Measurements from ENCODE around the gene DUSP14. TPM values are rescaled to one million over a fixed set of nuclear protein-coding genes. Genes with fewer than 3 reads are reported as not detected.

The DUSP14 gene
- total and polyA plus RNA-seq, 2 of the 13 experiments (the other 11 are each of a cell fraction or from before 2014, with no cell fraction given), result 33.5 to 39.8 TPM

- Histone ChIP-seq H3K79me2 (ENCODE audit: insufficient read depth, low read length) (peaks cover 76% of the 10 kb centered on the region), H4K20me1 (ENCODE audit: insufficient read depth, low read length) (peaks cover 22% of the 10 kb centered on the region; the same call in 1 of the 2 replicates), H3K27me3 (ENCODE audit: control insufficient read depth in 1 of 2, insufficient read depth in 2 of 2, low read length in 2 of 2) (no peaks in the 10 kb centered on the region; a peak in 1 of 5 replicates), H3K4me3 (replicated peaks in 1 of 3; ENCODE audit: insufficient read depth in 1 of 3, low read depth in 2 of 3, low read length in 3 of 3) (no peak overlapping the region), H3K36me3 (replicated peaks in 1 of 2; ENCODE audit: control insufficient read depth in 1 of 2, insufficient read depth in 2 of 2, low read length in 2 of 2) (no peaks in the 10 kb centered on the region), H2AFZ (ENCODE audit: low read length) (no peak overlapping the region), H3K27ac (ENCODE audit: extremely low read length, insufficient read depth, low read length) (peak overlapping the region; percentile 67), H3K9me3 (ENCODE audit: low read length) (no peaks in the 10 kb centered on the region), H3K4me2 (ENCODE audit: low read depth, low read length) (peak overlapping the region; percentile 3; the same call in 1 of the 2 replicates), H3K9ac (ENCODE audit: insufficient read depth, low read depth, low read length) (no peak overlapping the region), H3K4me1 (ENCODE audit: insufficient read depth, low read length) (peaks cover 70% of the 10 kb centered on the region)
- 87% methylated on average over 2 of the region's 2 CpGs for WGBS (ENCODE audit: low lambda C conversion rate)
- no peak for TF ChIP-seq AFF4 (CRISPR knock-in tag; IDR thresholded peaks at IDR 0.05)
- peak; percentile 60 for TF ChIP-seq ZNF460 (CRISPR knock-in tag; IDR thresholded peaks at IDR 0.05; ENCODE audit: borderline replicate concordance)
- POLR2A ChIA-PET, result no interaction called here
- FAIRE-seq (no peak), ATAC-seq (no peak), DNase-seq (ENCODE audit: low spot score) (peak; percentile 19)
- intact Hi-C loops (cut with micrococcal nuclease; ENCODE audit: unreplicated experiment), result no loop called here
- CTCF ChIA-PET (ENCODE audit: low intra/inter-chr PET ratio, low total read pairs), result no interaction called here
- in situ Hi-C loops (cut with HindIII; ENCODE audit: extremely low pct_ligation_motif_present, low pct_unique_long_range_greater_than_20kb), result no loop called here
- no TSS peak for BruUV-seq (replicated peaks)
Measured at GRCh38 chr17:37493249-37494027, 3.7 kb downstream of the DUSP14 start.

All from HepG2 (cell line).